Measurements from ENCODE around the gene SEMA3F.
"Not testable (repeated sequence)": the region's sequence is repeated elsewhere in the genome, so short reads cannot be mapped to it uniquely, and the experiment has no call there.

The SEMA3F gene

DNA sequence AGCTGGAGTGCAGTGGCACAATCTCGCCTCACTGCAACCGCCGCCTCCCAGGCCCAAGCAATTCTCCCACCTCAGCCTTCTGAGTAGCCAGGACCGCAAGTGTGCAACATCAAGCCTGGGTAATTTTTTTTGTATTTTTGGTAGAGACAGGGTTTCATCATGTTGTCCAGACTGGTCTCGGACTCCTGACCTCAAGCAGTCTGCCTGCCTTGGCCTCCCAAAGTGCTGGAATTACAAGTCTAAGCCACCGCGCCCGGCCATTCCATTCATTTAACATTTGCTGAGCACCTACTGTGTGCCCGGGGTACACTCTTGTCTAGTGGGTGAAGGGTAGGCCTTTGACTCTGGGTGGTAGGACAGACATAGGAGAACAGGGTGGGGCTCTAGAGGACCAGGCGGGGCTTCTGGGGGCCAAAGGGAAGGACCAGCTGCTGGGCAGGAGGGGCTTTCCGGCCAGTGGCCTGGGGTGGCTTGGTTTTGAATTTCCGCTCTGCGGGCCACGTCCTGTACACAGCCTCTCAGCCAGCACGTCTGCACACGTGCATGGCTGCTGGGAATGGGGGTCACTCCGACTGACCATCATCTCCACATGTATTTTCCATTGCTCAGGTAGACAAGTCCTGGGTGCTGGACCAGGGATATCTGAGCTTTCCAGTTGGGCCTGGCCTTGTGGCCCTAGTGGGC lies 52.4 kb downstream of the SEMA3F start:
- in situ Hi-C loops (cut with MboI; ENCODE audit: low sequenced_read_pairs): no loop called here

DNA sequence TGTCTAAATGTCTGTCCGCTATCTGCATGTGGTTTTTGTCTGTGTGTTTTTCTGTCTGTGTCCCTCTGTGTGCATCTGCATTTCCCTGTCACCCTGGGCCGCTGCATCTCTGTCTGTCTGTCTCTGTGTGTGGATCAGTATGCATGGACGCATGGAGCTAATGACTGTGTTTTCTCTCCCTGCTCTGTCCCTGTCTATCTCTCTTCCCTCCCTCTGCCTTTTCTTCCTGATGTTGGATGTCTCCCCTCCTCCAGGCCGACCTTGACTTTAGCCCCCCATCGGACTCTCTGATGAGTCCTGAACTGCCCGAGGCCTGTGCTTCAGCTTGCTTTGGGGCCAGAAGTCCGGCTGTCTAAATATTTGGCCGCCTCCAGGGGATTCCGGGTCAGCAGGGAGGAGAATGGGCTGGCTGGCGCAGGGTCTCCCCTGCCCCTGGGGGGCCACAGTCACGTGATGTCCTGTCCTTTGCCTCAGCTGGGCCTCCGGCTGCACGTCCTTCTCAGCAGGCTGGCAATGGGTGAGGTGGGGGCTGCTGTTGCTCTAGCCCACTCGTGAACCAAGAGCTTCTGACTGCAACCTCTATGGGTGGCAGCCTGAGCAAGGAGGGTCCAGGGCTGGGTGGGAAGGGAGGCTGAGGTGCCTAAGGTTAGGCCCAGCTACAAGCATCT lies 53.7 kb downstream of the SEMA3F start:
- in situ Hi-C loops (cut with MboI; ENCODE audit: low sequenced_read_pairs): no loop called here

DNA sequence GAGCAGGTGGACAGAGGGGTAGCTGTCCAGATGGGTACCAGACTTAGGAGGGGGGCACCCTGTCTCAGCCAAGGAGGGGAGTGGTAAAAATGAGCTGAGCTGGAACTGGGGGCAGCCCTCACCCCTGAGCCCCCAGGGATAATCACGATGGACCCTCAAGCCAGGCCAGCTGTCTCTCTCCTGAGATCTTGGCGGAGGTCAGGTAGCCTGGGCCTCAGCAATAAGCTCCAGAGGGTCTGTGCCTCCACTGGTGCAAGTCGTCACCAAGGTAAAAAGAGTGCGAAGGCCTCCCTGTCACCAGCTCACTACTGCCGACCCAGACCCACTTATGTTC lies 55.0 kb downstream of the SEMA3F start:
- in situ Hi-C loops (cut with MboI; ENCODE audit: low sequenced_read_pairs): no loop called here

- in situ Hi-C loops (cut with MboI; ENCODE audit: low sequenced_read_pairs): no loop called here
These were observed 55.6 kb downstream of the SEMA3F start for GRCh38 chr3:50210510-50211367.

DNA sequence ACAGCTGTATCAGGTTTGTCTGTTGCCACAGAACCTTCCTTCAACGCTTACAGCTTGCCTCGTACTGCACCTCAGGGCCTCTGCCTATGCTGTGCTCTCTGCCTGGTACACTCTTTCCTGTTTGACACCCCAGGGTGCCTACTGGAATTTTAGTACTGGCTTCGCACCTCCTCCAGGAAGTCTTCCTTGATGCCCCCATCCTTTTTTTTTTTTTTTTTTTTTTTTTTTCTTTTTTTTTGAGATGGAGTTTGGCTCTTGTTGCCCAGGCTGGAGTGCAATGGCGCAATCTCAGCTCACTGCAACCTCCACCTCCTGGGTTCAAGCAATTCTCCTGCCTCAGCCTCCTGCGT lies 56.2 kb downstream of the SEMA3F start:
- in situ Hi-C loops (cut with MboI; ENCODE audit: low sequenced_read_pairs): not testable (repeated sequence)

DNA sequence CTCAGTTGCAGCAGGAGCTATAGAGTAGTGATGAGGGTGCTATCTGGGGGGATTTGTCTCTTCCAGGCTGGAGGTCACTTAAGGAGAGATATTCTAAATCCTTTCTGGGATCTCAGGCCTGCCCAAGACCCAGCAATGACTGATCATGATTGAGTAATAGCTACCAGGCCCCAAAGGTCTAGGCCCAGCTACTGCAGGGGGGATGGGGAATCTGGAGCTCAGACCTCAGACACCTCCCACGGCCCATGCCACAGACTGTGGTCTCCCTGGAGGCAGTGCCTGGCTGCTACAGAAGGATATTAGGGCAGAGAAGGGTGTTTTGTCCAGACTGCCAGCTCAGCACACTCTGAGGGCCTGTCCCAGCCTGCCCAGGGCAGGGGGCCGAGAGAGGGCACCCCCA lies 56.8 kb downstream of the SEMA3F start:
- in situ Hi-C loops (cut with MboI; ENCODE audit: low sequenced_read_pairs): no loop called here

- in situ Hi-C loops (cut with MboI; ENCODE audit: low sequenced_read_pairs): no loop called here
These were observed 57.4 kb downstream of the SEMA3F start for GRCh38 chr3:50212502-50212901.

GRCh38 chr3:50212971-50213370 lies 57.8 kb downstream of the SEMA3F start:
- in situ Hi-C loops (cut with MboI; ENCODE audit: low sequenced_read_pairs): no loop called here

- in situ Hi-C loops (cut with MboI; ENCODE audit: low sequenced_read_pairs): no loop called here
These were observed 58.2 kb downstream of the SEMA3F start for GRCh38 chr3:50213373-50213772.

DNA sequence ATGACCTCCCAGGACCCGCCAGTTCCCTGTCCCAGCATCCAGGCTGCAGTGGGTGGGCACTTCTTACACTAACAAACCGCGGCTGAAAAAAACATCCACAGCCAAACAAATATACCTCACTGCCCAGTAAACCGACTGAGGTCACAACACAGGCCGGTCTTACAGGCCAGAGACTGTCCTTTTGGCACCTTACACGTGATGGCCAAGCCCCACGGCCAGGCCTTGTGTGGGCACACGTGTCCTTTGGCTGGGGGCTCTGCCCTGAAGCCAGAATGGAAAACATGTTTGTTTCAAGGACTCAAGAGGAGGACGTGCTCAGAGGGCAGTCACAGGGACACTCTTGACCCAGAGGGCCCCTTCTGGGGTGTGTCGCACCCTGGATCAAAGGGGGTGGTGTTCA lies 59.7 kb downstream of the SEMA3F start:
- in situ Hi-C loops (cut with MboI; ENCODE audit: low sequenced_read_pairs): no loop called here

DNA sequence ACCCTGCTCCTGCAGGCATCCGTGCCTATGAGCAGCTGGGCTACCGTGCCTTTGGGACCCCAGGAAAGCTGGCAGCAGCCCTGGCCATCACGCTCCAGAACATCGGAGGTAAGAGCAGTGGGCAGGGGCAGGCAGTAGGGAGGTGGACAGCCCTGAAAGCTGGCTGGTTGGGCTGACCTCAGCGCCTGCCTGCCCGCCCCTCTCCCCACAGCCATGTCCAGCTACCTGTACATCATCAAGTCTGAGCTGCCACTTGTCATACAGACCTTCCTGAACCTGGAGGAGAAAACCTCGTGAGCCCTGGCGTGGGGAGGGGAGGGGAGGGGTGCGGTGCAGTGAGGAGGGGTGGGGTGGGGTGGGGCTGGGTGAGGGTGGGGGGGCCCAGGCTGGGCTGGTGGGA lies 60.4 kb downstream of the SEMA3F start:
- in situ Hi-C loops (cut with MboI; ENCODE audit: low sequenced_read_pairs): no loop called here

GRCh38 chr3:50217681-50218080 lies 62.6 kb downstream of the SEMA3F start:
- in situ Hi-C loops (cut with MboI; ENCODE audit: low sequenced_read_pairs): no loop called here

GRCh38 chr3:50218448-50218847 lies 63.3 kb downstream of the SEMA3F start:
- in situ Hi-C loops (cut with MboI; ENCODE audit: low sequenced_read_pairs): no loop called here

- in situ Hi-C loops (cut with MboI; ENCODE audit: low sequenced_read_pairs): no loop called here
These were observed 64.2 kb downstream of the SEMA3F start for GRCh38 chr3:50219285-50219684.

GRCh38 chr3:50220109-50220508 lies 65.0 kb downstream of the SEMA3F start:
- in situ Hi-C loops (cut with MboI; ENCODE audit: low sequenced_read_pairs): no loop called here

GRCh38 chr3:50221051-50221410 lies 65.9 kb downstream of the SEMA3F start:
- in situ Hi-C loops (cut with MboI; ENCODE audit: low sequenced_read_pairs): no loop called here

DNA sequence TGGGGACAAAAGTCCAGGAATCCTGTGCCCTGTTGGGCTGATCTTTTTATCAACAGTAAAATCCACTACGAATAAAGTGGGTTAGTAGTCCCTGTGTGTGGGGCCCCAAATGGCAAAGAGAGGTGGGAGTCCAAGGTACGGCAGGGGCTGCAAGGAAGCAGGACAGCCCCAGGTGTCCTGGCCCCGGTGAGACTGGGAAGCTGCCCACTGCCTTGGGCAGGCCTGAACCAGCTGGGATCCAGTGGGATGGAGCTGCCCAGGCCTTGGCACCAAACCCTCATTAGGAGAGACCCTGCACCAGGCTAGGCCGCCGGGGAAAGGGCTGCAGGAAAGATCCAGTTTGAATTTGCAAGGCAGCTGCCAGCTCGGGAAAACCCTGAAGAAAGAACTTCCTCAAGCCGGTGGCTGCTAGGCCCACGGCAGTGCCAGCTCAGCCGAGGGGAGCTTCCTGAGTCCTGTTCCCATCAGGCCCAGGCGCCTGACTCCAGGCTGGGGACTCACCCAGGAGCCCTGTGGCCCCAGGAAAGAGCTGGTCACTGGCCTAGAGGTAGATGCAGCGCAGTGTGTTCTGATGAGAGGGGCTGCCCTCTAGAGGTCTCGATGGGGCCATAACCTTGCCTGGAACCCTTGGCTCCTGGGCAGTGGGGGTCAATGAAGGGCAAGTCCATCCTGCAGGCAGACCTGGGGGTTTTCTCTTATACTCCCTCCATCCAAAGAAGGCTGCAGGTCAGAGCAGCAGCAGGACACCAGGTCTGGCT lies 66.5 kb downstream of the SEMA3F start:
- in situ Hi-C loops (cut with MboI; ENCODE audit: low sequenced_read_pairs): no loop called here

DNA sequence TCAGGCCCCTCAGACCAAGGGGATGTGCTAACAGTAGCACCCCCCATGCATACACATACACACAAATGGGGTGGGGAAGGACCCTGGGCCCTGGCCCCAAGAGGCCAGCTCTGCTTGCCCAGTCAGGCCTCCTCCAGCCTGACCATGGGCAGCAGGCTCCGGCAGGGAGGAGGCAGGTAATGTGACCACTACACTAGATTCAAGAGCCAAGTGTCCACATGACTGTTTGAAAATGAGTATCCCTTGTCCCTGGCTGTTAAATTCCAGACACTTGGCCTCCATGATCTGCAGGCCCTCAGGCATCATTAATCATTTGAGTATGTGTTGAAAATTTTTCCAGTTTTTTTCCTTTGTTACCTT lies 67.0 kb downstream of the SEMA3F start:
- in situ Hi-C loops (cut with MboI; ENCODE audit: low sequenced_read_pairs): no loop called here

DNA sequence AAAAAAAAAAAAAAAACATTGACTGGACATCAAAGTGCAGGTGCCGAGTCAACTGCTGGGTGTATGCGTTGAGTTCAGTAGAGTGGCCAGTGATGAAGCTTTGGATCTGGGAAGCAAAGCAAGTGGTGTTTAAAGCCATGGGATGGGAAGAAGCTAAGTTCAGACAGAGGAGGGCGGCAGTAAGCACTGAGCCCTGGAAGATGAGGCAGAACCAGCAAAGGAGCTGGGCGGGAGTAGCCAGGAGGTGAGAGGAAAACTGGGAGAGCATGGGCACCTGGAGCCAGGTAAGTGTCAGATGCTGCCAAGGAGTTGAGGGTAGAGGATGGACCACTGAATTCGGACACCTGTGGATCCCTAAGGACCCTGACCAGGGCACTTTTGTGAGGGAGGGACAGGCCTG lies 69.5 kb downstream of the SEMA3F start:
- in situ Hi-C loops (cut with MboI; ENCODE audit: low sequenced_read_pairs): no loop called here

DNA sequence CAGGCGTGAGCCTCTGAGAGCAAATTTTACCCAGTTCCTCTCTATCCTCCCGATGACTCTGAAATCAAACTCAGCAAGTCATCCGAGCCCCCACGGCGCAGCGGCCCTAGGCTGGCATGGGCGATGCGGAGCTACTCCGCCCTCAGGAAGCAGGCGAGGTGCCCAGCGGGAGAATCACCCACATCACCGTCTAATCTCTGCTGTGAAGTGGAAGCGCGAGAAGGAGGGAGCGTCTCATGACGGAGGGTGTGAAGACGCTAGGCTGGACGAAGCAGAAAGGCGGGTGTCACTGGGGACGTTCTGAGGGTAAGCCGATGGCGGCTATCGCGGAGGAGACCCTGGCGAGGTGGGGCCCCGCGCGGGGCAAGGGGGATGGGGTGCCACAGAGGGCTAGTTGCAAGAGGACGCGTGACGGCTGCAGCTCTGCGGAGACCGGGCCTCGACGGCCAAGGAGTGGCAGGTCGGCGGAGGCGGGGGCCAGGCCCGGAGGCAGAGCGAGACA lies 71.8 kb downstream of the SEMA3F start:
- in situ Hi-C loops (cut with MboI; ENCODE audit: low sequenced_read_pairs): no loop called here

GRCh38 chr3:50227390-50228183 lies 72.5 kb downstream of the SEMA3F start:
- in situ Hi-C loops (cut with MboI; ENCODE audit: low sequenced_read_pairs): no loop called here
